Activated naive CD4-positive, alpha-beta T cell treated with anti-CD3 and anti-CD28 coated beads, Interleukin-2, amount 10 ng/mL, durations not matched to agents 7 days and 5 days (primary cell): ENCODE data around the gene PCGF2.
A peak's percentile ranks its signal among the peaks of the same experiment; 100 is the strongest.

Experiments
- CTCF ChIA-PET: fragments of 350-600 bp; sonication (Branson Sonifier 250); formaldehyde crosslinking; loops from one replicate; lab custom pipeline; 2021; ENCODE audit warnings: antibody characterized with exemption; lab: Charles Lee
- DNase-seq: peaks from one replicate; pipeline ENCODE4 v3.0.0-alpha.2; 2020
- H3K27ac Mint-ChIP-seq: one replicate; pipeline ENCODE4 v1.8.0; 2021; ENCODE audit warnings: mild to moderate bottlenecking, moderate library complexity, mixed read lengths
- H3K27me3 Mint-ChIP-seq: one replicate; pipeline ENCODE4 v1.8.0; 2021; ENCODE audit warnings: mild to moderate bottlenecking, mixed read lengths
- H3K36me3 Mint-ChIP-seq: one replicate; pipeline ENCODE4 v1.8.0; 2021; ENCODE audit warnings: mixed read lengths
- H3K4me1 Mint-ChIP-seq: one replicate; pipeline ENCODE4 v1.8.0; 2021; ENCODE audit warnings: mixed read lengths
- H3K4me3 Mint-ChIP-seq: one replicate; pipeline ENCODE4 v1.8.0; 2021; ENCODE audit warnings: mild to moderate bottlenecking, moderate library complexity, mixed read lengths
- H3K9me3 Mint-ChIP-seq: one replicate; pipeline ENCODE4 v1.8.0; 2021; ENCODE audit warnings: mixed read lengths

Gene PCGF2

GRCh38 chr17:38773258-38773657 lies 25.1 kb upstream of the PCGF2 start:
- no peak for DNase-seq
- Mint-ChIP-seq H3K4me3 (no peak overlapping the region), H3K36me3 (peaks cover 53% of the 10 kb centered on the region)

GRCh38 chr17:38768417-38768816 lies 20.3 kb upstream of the PCGF2 start:
- no peak for DNase-seq
- Mint-ChIP-seq H3K9me3 (no peaks in the 10 kb centered on the region), H3K27me3 (no peaks in the 10 kb centered on the region), H3K4me3 (no peak overlapping the region), H3K4me1 (peaks cover 3% of the 10 kb centered on the region), H3K36me3 (peaks cover 70% of the 10 kb centered on the region), H3K27ac (no peak overlapping the region)
- CTCF ChIA-PET: no interaction called here

More at GRCh38 chr17:38773258-38773657, 25.1 kb upstream of the PCGF2 start:
- CTCF ChIA-PET: no interaction called here
- H3K4me1 Mint-ChIP-seq: no peaks in the 10 kb centered on the region
- no peaks in the 10 kb centered on the region for H3K27me3 Mint-ChIP-seq
- H3K27ac Mint-ChIP-seq: no peak overlapping the region
- H3K9me3 Mint-ChIP-seq: no peaks in the 10 kb centered on the region

- CTCF ChIA-PET: no interaction called here
- DNase-seq: no peak
- H3K36me3 Mint-ChIP-seq: peaks cover 71% of the 10 kb centered on the region
- no peaks in the 10 kb centered on the region for H3K9me3 Mint-ChIP-seq
- peaks cover 8% of the 10 kb centered on the region for H3K4me1 Mint-ChIP-seq
- no peaks in the 10 kb centered on the region for H3K27me3 Mint-ChIP-seq
- no peak overlapping the region for H3K27ac Mint-ChIP-seq
- no peak overlapping the region for H3K4me3 Mint-ChIP-seq
These were observed 18.2 kb upstream of the PCGF2 start for GRCh38 chr17:38766341-38766740.

DNA sequence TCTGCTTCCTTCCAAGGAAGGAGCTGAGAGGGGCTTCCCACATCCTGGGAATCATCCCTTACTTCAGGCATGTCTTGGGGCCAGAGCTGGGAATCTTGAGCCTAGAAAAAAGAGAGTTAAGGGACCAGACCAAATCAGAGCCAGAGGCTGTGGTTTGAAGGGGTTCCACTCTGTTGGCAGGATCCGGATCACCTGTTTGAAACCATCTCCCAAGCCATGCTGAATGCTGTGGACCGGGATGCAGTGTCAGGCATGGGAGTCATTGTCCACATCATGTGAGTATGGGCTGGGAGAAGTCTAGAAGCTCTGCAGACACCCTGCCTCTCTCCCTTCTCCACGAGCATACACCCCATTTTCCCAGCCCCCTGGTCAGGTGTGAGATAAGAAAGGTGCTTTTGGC lies 14.1 kb upstream of the PCGF2 start:
- Mint-ChIP-seq H3K4me3 (no peak overlapping the region), H3K9me3 (no peaks in the 10 kb centered on the region), H3K27ac (peak overlapping the region; percentile 63), H3K36me3 (peaks cover 59% of the 10 kb centered on the region), H3K4me1 (peaks cover 16% of the 10 kb centered on the region), H3K27me3 (no peaks in the 10 kb centered on the region)
- CTCF ChIA-PET: interaction anchor here (0.9 to 1.3 kb wide), 3 partner anchors 19 to 413 kb away, joined by 3 to 4 read pairs (median 3); no protein-coding TSS in a partner anchor
- no peak for DNase-seq

- no peak overlapping the region for H3K4me3 Mint-ChIP-seq
- peak; percentile 62 for DNase-seq
- H3K27me3 Mint-ChIP-seq: no peaks in the 10 kb centered on the region
- peaks cover 53% of the 10 kb centered on the region for H3K36me3 Mint-ChIP-seq
- H3K27ac Mint-ChIP-seq: peak overlapping the region; percentile 64
- H3K4me1 Mint-ChIP-seq: peaks cover 16% of the 10 kb centered on the region
- CTCF ChIA-PET: interaction anchor here (1.0 to 1.3 kb wide), 2 partner anchors 20 to 413 kb away, joined by 3 read pairs; no protein-coding TSS in a partner anchor
- no peaks in the 10 kb centered on the region for H3K9me3 Mint-ChIP-seq
These were observed 13.5 kb upstream of the PCGF2 start for GRCh38 chr17:38761612-38762011.

- H3K4me1 Mint-ChIP-seq: peaks cover 46% of the 10 kb centered on the region
- CTCF ChIA-PET: no interaction called here
- peak overlapping the region; percentile 93 for H3K4me3 Mint-ChIP-seq
- H3K9me3 Mint-ChIP-seq: no peaks in the 10 kb centered on the region
- H3K27me3 Mint-ChIP-seq: peaks cover 42% of the 10 kb centered on the region
- H3K27ac Mint-ChIP-seq: peak overlapping the region; percentile 92
- DNase-seq: no peak
- peaks cover 24% of the 10 kb centered on the region for H3K36me3 Mint-ChIP-seq
These were observed 5.0 kb upstream of the PCGF2 start for GRCh38 chr17:38753071-38753506.

DNA sequence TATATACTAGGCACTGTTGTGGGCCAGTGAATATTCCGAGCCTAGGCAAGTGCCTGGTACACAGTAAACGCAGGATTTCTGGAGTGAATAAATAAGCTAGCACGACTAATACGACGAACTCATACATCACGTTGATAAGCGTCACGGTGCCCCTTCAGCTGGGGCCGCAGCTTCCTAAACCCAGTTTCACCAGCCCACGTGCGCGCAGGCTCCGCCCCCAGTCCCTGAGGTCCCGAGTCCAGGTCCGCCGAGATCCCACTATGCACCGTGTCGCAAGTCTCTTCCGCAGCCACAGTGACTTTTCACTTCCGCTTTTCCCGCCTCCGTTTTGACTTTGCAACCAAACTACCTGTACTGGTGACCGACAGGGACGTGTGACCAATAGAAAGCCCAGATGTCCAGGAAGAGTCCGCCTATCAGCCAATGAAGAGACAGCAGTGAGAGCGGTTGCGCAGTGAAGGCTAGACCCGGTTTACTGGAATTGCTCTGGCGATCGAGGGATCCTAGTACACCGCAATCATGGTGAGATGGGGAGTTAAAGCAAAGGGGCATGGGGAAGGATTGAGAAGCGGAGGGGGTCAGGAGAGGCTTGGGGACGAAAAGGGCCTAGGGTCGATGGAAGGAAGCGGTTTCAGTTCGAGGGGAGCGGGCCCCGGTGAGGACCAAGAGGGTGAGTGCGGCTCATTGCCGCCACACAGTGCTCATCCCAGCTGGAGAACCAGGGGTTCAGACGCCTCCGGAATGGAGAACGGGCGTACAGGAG lies 4.4 kb upstream of the PCGF2 start, which contains the start of gene PSMB3:
TSS of gene PSMB3 (plus strand) at position 434 of the 763 bp plus-strand sequence. CDS start at position 520, 86 bp downstream.
- peaks cover 48% of the 10 kb centered on the region for H3K27me3 Mint-ChIP-seq
- DNase-seq: peak; percentile 98
- H3K9me3 Mint-ChIP-seq: no peaks in the 10 kb centered on the region
- CTCF ChIA-PET: interaction anchor here (1.3 kb wide), 1 partner anchor 17 kb away, joined by 4 read pairs; no protein-coding TSS in a partner anchor
- peaks cover 24% of the 10 kb centered on the region for H3K36me3 Mint-ChIP-seq
- H3K4me1 Mint-ChIP-seq: peaks cover 48% of the 10 kb centered on the region
- peak within 1 kb of the TSS; percentile 93 for H3K4me3 Mint-ChIP-seq
- peak within 1 kb of the TSS; percentile 92 for H3K27ac Mint-ChIP-seq

GRCh38 chr17:38751808-38752307 lies 3.7 kb upstream of the PCGF2 start:
- DNase-seq: peak; percentile 88
- H3K27ac Mint-ChIP-seq: peak overlapping the region; percentile 92
- no peaks in the 10 kb centered on the region for H3K9me3 Mint-ChIP-seq
- peaks cover 24% of the 10 kb centered on the region for H3K36me3 Mint-ChIP-seq
- H3K4me3 Mint-ChIP-seq: peak overlapping the region; percentile 93
- peaks cover 49% of the 10 kb centered on the region for H3K4me1 Mint-ChIP-seq
- H3K27me3 Mint-ChIP-seq: peaks cover 54% of the 10 kb centered on the region
- CTCF ChIA-PET: interaction anchor here (1.3 kb wide), 1 partner anchor 17 kb away, joined by 4 read pairs; no protein-coding TSS in a partner anchor

- Mint-ChIP-seq H3K9me3 (no peaks in the 10 kb centered on the region), H3K27me3 (peaks cover 60% of the 10 kb centered on the region), H3K27ac (peak overlapping the region; percentile 92), H3K36me3 (peaks cover 21% of the 10 kb centered on the region), H3K4me3 (peak overlapping the region; percentile 93), H3K4me1 (peaks cover 55% of the 10 kb centered on the region)
- DNase-seq: no peak
- CTCF ChIA-PET: interaction anchor here (0.9 to 1.3 kb wide), 3 partner anchors 16 to 74 kb away, joined by 3 to 4 read pairs (median 3); no protein-coding TSS in a partner anchor
These were observed 3.1 kb upstream of the PCGF2 start for GRCh38 chr17:38751144-38751807.

GRCh38 chr17:38750312-38751121 lies 2.4 kb upstream of the PCGF2 start:
- CTCF ChIA-PET: interaction anchor here (0.9 to 1.2 kb wide), 2 partner anchors 21 to 74 kb away, joined by 3 read pairs; no protein-coding TSS in a partner anchor
- peak overlapping the region; percentile 4 for H3K27ac Mint-ChIP-seq
- DNase-seq: peak; percentile 34
- H3K4me1 Mint-ChIP-seq: peaks cover 60% of the 10 kb centered on the region
- peak overlapping the region; percentile 93 for H3K4me3 Mint-ChIP-seq
- peaks cover 14% of the 10 kb centered on the region for H3K36me3 Mint-ChIP-seq
- no peaks in the 10 kb centered on the region for H3K9me3 Mint-ChIP-seq
- H3K27me3 Mint-ChIP-seq: peaks cover 68% of the 10 kb centered on the region

GRCh38 chr17:38750044-38750311 lies 1.8 kb upstream of the PCGF2 start:
- Mint-ChIP-seq H3K9me3 (no peaks in the 10 kb centered on the region), H3K27ac (no peak overlapping the region), H3K4me1 (peaks cover 60% of the 10 kb centered on the region), H3K4me3 (peak overlapping the region; percentile 93), H3K27me3 (peaks cover 73% of the 10 kb centered on the region), H3K36me3 (peaks cover 14% of the 10 kb centered on the region)
- DNase-seq: no peak
- CTCF ChIA-PET: interaction anchor here (1.2 kb wide), 1 partner anchor 73 kb away, joined by 3 read pairs; no protein-coding TSS in a partner anchor

GRCh38 chr17:38749223-38750043 lies 1.3 kb upstream of the PCGF2 start:
- H3K27ac Mint-ChIP-seq: no peak overlapping the region
- CTCF ChIA-PET: interaction anchor here (1.1 kb wide), 1 partner anchor 14 kb away, joined by 3 read pairs; no protein-coding TSS in a partner anchor
- H3K9me3 Mint-ChIP-seq: no peaks in the 10 kb centered on the region
- H3K4me3 Mint-ChIP-seq: peak overlapping the region; percentile 61
- H3K36me3 Mint-ChIP-seq: peaks cover 10% of the 10 kb centered on the region
- H3K27me3 Mint-ChIP-seq: peaks cover 79% of the 10 kb centered on the region
- no peak for DNase-seq
- H3K4me1 Mint-ChIP-seq: peaks cover 56% of the 10 kb centered on the region

DNA sequence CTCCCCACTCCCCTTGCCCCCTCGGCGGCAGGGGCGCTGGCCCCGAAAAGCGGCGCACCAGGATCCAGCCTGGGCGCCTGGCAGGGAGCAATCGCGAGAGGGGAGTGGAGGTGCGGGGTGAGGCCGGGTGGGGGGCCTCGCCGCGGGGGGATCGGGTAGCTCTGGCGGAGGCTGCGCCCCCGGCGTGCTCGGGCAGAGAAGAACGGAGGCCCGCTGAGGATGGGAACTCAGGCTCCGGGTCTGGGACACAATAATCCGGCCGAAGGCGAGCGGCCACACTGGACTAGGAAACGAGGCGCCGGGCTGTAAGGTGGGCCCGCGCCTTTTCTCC lies 721 bp upstream of the PCGF2 start:
- peaks cover 84% of the 10 kb centered on the region for H3K27me3 Mint-ChIP-seq
- peaks cover 8% of the 10 kb centered on the region for H3K36me3 Mint-ChIP-seq
- H3K9me3 Mint-ChIP-seq: no peaks in the 10 kb centered on the region
- no peak overlapping the region for H3K27ac Mint-ChIP-seq
- peaks cover 54% of the 10 kb centered on the region for H3K4me1 Mint-ChIP-seq
- DNase-seq: no peak
- H3K4me3 Mint-ChIP-seq: peak overlapping the region; percentile 61
- CTCF ChIA-PET: interaction anchor here (1.1 kb wide), 1 partner anchor 14 kb away, joined by 3 read pairs; no protein-coding TSS in a partner anchor
